Stimulated activated CD4-positive, alpha-beta T cell treated with anti-CD3 and anti-CD28 coated beads, Interleukin-1b, Interleukin-23, amount 100 ng/mL, for 4 hours (primary cell): Measurements from ENCODE around the gene TEAD1.

ENCODE experiments used
- DNase-seq, 2 donors: peaks; one replicate each; pipeline ENCODE4 v3.0.0-alpha.2; 2020; ENCODE audit warnings: low read depth in 2 of 2

The TEAD1 gene

GRCh38 chr11:12666915-12667314 is 7.3 kb upstream of the TEAD1 start:
- DNase-seq = no peak

- DNase-seq = no peak
Measured at GRCh38 chr11:12667646-12668045, 6.6 kb upstream of the TEAD1 start.

GRCh38 chr11:12668166-12668565 is 6.1 kb upstream of the TEAD1 start:
- DNase-seq = no peak

- no peak for DNase-seq
Measured at GRCh38 chr11:12669930-12670329, 4.3 kb upstream of the TEAD1 start.

- no peak for DNase-seq
Measured at GRCh38 chr11:12671370-12671769, 2.9 kb upstream of the TEAD1 start.

- DNase-seq = no peak
Measured at GRCh38 chr11:12673601-12673923, 659 bp upstream of the TEAD1 start.

- no peak for DNase-seq
Measured at GRCh38 chr11:12674571-12674935, 332 bp downstream of the TEAD1 start.

GRCh38 chr11:12674936-12675696 is 895 bp downstream of the TEAD1 start:
- DNase-seq = no peak

- DNase-seq = no peak
Measured at GRCh38 chr11:12675951-12676711, 1.9 kb downstream of the TEAD1 start.

GRCh38 chr11:12677131-12677530 is 2.9 kb downstream of the TEAD1 start:
- no peak for DNase-seq

GRCh38 chr11:12678092-12678491 is 3.9 kb downstream of the TEAD1 start:
- DNase-seq = no peak

- DNase-seq = no peak
Measured at GRCh38 chr11:12678991-12679390, 4.8 kb downstream of the TEAD1 start.

- no peak for DNase-seq
Measured at GRCh38 chr11:12679471-12679870, 5.2 kb downstream of the TEAD1 start.

GRCh38 chr11:12680246-12680939 is 6.2 kb downstream of the TEAD1 start:
- no peak for DNase-seq

- no peak for DNase-seq
Measured at GRCh38 chr11:12680940-12681258, 6.7 kb downstream of the TEAD1 start.

GRCh38 chr11:12681466-12681865 is 7.2 kb downstream of the TEAD1 start:
- DNase-seq = no peak

GRCh38 chr11:12682288-12682687 is 8.1 kb downstream of the TEAD1 start:
- no peak for DNase-seq

GRCh38 chr11:12682737-12683500 is 8.7 kb downstream of the TEAD1 start:
- DNase-seq = no peak

GRCh38 chr11:12683874-12684273 is 9.7 kb downstream of the TEAD1 start:
- DNase-seq = no peak

- no peak for DNase-seq
Measured at GRCh38 chr11:12684315-12684714, 10.1 kb downstream of the TEAD1 start.

- DNase-seq = no peak
Measured at GRCh38 chr11:12684816-12685215, 10.6 kb downstream of the TEAD1 start.

GRCh38 chr11:12685229-12685628 is 11.0 kb downstream of the TEAD1 start:
- no peak for DNase-seq
